ENCODE data around the gene TSFM.
"Not testable (repeated sequence)": the region's sequence is repeated elsewhere in the genome, so short reads cannot be mapped to it uniquely, and the experiment has no call there.

Gene TSFM

DNA sequence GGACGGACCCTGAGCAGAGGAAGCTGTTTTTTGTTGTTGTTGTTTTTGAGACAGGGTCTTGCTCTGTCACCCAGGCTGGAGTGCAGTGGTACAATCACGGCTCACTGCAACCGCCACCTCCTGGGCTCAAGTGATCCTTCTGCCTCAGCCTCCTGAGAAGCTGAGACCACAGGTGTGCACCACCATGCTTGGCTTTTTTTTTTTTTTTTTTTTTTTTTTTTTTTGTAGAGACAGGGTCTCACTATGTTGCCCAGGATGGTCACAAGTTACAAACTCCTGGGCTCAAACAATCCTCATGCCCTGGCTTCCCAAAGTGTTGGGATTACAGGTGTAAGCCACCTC is 35.4 kb downstream of the TSFM start:
- DNase-seq, result not testable (repeated sequence)

GRCh38 chr12:57820119-57820518 is 37.5 kb downstream of the TSFM start:
- not testable (repeated sequence) for DNase-seq

GRCh38 chr12:57821015-57821414 is 38.4 kb downstream of the TSFM start:
- not testable (repeated sequence) for DNase-seq

GRCh38 chr12:57821474-57822214 is 39.1 kb downstream of the TSFM start:
- DNase-seq, result no peak

- DNase-seq, result no peak
Observed at GRCh38 chr12:57822392-57823130, 40.0 kb downstream of the TSFM start.

GRCh38 chr12:57823131-57823907 is 40.7 kb downstream of the TSFM start:
- DNase-seq, result no peak

DNA sequence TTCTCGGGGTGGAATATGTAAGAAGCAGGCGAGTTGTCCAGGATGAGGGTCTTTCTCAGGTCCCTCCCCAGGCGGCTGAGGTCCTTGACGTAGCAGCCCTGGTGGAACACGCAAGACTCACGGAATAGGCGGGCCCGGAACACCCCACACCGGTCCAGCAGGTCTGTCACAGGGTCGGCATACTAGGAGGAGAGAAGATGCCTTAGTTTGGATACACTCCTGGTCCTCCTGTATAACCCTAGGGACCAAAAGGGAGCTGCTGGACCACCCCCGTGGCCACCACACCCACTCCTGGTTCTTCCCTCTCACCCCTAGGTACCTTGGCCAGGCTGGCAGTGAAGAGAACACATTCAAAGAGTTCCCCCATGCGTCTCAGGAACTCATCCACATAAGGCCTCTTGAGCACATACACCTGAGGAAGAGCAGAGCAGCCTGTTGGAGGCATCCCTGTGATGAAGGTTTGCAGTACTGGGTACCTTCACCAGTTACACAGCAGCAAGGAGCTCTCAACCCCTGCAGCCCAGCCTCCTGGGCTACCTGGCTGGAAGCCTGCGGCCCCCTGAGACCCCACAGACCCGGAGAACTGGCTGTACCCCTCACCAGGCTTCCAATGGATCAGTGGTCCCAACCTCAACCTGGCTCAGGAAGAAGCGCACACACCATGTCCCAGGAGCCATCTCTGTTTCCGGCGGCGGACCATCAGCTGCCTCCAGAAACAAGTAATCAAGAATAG is 41.5 kb downstream of the TSFM start:
- no peak for DNase-seq

DNA sequence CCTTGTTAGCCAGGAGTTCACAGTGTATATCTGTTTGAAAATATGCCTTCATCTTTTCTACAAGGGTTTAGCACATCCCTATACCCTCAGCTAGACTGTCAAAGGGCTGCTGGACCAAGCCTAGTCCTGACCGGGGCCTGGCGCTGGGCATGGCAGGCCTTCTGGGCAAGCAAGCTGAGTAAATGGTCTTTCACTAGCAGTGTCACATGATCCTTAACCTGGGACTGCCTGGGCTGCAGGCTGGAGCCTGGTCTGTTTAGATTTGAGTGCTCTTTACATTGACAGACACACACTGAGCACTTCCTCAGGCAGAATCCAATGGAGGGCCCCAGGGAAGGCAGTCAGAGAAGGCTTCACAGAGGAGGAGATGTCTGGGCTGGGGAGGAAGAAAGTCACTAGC is 42.9 kb downstream of the TSFM start:
- DNase-seq, result no peak

- no peak for DNase-seq
Observed at GRCh38 chr12:57826400-57826799, 43.8 kb downstream of the TSFM start.

- no peak for DNase-seq
Observed at GRCh38 chr12:57826966-57827365, 44.4 kb downstream of the TSFM start.

GRCh38 chr12:57829025-57829777 is 46.6 kb downstream of the TSFM start:
- DNase-seq, result no peak

DNA sequence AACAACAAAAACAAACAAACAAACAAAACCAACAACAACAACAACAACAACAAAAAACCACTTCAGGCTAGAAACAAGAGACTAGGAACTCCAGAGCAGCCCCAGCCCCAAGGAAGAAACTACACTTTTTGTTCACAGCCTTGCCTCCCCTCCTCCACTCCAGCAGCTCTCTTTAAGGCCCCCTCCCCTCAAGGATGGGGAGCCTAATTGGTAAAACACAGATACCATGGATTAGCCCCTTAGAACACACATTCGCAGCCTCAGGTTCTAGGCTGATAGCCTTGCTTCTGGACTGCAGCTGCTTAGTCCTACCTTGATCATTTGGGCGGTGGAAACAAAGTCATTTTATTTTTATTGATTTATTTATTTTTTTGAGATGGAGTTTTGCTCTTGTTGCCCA is 47.8 kb downstream of the TSFM start:
- no peak for DNase-seq

DNA sequence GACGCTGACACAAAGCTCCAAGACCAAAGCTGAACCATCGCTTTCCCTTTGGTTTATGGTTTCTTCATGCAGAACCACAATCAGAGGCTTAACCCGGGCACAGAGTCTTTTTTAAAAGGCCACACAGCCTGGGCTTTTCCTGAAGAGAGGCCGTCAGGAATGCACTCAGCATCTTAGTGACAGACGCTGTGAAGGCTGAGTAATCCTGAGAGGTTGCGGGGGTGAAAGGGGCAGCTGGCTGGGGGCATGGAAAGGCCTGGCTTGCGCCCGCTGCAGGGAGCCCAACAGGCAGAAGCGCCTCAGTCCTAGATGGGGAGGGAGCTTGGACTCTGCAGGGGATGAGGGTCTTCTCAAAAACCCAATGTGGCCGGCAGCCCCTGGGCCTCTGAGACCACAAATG is 50.4 kb downstream of the TSFM start:
- DNase-seq, result no peak

DNA sequence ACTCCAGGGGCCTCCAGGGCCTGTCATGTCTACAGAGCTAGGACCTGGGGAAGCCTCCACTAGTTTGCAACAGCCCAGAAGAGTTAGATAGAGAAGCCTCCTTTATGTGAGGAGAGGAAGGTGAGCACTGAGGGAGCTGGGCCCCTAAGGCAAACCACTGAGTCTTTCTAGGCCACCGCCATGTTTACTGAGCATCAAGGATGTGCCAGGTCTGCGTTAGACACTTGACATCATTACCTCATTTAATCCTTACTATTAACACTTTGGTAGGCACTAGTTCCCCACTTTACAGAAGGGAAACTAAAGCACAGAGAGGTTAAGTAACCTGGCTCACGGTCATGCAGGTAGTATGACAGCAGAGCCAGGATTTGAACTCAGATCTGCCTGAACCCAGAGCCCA is 51.1 kb downstream of the TSFM start:
- DNase-seq, result no peak

- DNase-seq, result no peak
Observed at GRCh38 chr12:57834086-57834876, 51.7 kb downstream of the TSFM start.

DNA sequence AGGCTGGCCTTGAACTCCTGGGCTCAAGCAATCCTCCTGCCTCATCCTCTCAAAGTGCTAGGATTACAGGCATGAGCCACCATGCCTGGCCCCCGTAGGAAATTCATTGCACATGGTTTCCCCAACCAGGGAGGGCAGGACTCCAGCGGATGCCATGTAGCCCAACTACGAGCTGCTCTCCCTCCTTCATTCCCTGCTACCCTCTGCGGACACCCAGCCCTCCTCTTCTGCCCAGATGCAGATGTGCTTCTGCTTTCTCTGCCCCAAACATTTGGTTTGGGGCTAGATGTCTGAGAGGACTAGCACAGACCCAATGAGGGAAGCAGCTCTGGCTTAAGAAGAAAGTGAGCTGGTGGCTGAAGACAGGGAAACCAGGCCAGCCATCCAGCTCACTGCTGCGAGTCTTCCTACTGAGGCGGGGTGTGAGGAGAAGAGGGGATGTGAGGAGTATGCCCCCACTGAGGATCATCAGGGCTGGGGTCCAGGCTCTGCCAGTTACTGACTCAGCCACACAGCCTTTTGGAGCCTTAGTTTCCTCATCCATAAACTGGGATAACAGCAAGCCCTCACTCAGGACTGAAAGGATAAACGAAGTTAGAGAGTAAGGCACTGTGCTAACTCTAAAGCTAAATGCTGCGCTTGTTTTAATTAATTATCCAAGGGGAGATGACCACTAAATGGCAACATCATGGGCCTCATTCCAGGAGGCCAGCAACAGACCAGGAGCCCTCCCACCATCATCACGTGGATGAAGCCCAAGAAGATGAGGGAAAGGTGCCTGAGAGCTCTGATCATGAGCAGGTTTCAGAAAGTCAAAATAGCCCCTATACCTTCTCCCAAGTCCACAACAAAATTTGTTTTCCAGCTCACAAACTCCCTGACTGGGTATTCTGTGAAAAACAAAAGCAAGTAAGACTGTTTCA is 53.0 kb downstream of the TSFM start:
- no peak for DNase-seq

DNA sequence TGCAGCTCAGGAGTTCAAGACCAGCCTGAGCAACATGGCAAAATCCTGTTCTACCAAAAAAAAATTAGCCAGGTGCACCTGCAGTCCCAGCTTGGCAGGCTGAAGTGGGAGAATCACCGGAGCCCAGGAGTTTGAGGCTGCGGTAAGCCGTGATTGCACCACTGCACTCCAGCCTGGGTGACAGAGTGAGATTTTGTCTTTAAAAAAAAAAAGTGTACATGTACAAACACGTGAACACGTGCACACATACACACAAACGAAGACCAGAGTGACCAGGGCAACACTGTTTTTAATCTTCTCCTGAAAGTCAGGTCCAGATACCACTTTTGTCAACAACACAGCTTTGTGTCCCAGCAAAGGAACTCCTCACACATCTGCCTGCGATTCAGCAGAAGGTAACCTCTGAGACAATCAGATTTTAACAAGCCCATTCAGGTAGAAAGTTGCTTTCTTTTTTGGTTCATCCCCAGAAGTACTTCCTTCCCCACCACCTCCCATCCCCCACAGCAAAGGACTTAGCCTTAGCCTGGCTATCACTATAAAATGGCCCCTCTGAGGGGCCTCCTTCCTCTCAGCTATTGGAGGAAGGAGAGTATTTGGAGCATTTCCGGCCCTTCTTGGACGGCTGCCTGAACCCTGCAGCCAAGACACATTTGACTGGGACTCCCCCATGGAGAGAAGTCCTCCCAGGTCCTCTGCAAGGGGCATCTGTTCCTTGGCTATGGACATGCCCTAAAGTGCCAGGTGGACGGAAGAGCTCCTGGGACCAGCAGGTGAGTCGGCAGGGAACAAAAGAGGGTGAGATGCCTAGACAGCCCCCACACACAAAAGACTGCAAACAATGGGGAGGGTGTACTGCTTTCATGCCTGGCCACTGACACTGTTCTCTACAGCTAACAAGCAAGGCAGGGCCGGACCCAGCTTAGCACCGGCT is 54.1 kb downstream of the TSFM start:
- peak; percentile 29 for DNase-seq

DNA sequence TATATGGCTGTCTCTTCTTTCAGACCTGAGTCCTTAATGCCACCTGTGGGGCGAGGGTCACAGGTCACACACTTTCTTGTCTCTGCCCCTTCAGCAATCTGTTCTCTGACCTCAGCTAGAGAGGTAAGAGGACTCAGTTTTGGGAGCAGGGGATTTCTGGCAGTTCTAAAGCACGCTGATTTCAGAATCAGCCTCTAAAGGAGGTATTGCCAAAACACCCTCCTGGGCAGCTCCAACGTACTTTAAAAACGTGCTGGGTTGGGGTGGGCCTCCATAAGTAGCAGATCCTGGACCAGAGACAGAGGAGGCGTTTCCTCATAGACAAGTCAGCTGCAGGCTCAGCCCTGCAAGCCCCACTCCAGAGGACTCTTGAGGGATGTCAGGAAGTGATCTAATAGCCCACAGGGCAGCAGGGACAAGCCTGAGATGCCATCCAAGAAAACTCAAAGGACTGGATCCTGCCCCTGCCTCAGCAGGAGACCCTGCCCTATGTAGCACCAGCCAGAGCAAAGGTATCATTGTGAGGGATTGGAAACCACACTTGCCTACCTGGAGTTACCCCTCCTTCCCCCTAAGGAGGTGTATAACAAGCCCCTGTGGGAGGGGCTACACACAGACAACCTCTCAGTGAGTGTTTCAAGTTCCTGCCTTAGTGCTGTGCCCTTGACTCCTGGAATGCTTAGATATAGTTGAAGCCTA is 55.4 kb downstream of the TSFM start:
- no peak for DNase-seq
